ENCODE data around the gene TMEM245.

DNA sequence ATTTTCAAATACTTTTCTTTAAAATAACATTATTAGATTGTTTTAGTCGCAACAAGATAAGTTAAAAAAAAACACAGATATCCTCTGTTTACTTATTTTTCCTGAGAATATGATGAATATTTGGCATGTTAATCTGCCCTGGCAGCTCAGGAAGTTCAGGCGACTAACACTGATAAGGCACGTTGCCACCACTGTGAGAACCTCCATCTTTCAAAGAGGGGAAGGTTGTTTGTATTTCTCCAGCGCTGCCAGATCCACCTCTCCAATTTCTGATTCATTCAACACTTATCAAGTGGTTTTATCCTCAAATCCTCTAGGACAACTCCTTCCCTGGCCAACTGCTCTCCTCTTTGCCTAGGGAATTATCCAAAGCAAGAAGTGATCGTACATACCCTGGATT is 128.3 kb downstream of the TMEM245 start:
- TF ChIP-seq, protein P1, sequence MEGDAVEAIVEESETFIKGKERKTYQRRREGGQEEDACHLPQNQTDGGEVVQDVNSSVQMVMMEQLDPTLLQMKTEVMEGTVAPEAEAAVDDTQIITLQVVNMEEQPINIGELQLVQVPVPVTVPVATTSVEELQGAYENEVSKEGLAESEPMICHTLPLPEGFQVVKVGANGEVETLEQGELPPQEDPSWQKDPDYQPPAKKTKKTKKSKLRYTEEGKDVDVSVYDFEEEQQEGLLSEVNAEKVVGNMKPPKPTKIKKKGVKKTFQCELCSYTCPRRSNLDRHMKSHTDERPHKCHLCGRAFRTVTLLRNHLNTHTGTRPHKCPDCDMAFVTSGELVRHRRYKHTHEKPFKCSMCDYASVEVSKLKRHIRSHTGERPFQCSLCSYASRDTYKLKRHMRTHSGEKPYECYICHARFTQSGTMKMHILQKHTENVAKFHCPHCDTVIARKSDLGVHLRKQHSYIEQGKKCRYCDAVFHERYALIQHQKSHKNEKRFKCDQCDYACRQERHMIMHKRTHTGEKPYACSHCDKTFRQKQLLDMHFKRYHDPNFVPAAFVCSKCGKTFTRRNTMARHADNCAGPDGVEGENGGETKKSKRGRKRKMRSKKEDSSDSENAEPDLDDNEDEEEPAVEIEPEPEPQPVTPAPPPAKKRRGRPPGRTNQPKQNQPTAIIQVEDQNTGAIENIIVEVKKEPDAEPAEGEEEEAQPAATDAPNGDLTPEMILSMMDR (IDR thresholded peaks at IDR 0.05; ENCODE audit: extremely low read depth in 1 of 2, insufficient read depth in 1 of 2, low read depth in 1 of 2, low read length in 2 of 2) = no peak
- TF ChIP-seq, protein P2, sequence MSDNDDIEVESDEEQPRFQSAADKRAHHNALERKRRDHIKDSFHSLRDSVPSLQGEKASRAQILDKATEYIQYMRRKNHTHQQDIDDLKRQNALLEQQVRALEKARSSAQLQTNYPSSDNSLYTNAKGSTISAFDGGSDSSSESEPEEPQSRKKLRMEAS (IDR thresholded peaks at IDR 0.05; ENCODE audit: insufficient read depth, insufficient read length) = no peak
- TF ChIP-seq POLR2A (IDR thresholded peaks at IDR 0.05; ENCODE audit: low read depth, low read length) (peak; percentile 63), POLR2AphosphoS5 (IDR thresholded peaks at IDR 0.05; ENCODE audit: insufficient read depth, low read depth, low read length) (peak; percentile 80), EZH2 (IDR thresholded peaks at IDR 0.05; ENCODE audit: borderline replicate concordance, low read depth, low read length, severe bottlenecking) (no peak)
